ENCODE data around the gene KMT2B.

KMT2B gene

DNA sequence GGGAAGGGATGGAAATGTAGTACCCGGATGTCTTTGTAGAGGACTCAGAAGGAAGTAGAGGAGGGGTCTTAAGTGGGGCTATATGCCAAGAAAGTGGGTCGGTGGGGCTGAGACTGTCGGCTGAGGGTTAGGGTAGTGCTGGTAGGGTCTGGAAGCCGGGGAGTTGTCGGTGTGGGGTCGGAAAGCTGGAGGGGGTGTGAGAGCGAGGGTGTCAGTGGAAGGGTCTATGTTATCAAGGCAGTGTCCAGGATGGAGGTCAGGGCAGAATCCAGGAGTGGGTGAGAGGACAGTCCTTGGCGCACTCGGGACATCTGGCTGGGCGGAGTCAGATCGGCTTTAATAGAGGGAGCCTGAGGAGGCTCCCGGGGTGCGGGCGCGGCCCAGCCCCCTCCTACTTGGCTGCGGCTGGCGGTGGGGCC, 37.3 kb downstream of the KMT2B start:
- TF ChIP-seq, protein P1, sequence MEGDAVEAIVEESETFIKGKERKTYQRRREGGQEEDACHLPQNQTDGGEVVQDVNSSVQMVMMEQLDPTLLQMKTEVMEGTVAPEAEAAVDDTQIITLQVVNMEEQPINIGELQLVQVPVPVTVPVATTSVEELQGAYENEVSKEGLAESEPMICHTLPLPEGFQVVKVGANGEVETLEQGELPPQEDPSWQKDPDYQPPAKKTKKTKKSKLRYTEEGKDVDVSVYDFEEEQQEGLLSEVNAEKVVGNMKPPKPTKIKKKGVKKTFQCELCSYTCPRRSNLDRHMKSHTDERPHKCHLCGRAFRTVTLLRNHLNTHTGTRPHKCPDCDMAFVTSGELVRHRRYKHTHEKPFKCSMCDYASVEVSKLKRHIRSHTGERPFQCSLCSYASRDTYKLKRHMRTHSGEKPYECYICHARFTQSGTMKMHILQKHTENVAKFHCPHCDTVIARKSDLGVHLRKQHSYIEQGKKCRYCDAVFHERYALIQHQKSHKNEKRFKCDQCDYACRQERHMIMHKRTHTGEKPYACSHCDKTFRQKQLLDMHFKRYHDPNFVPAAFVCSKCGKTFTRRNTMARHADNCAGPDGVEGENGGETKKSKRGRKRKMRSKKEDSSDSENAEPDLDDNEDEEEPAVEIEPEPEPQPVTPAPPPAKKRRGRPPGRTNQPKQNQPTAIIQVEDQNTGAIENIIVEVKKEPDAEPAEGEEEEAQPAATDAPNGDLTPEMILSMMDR (IDR thresholded peaks at IDR 0.05; ENCODE audit: insufficient read depth, low read length, poor library complexity, severe bottlenecking): no peak
- H3K4me3 ChIP-seq (replicated peaks; ENCODE audit: low read depth, low read length): no peak overlapping the region
- no peaks in the 10 kb centered on the region for H3K27me3 ChIP-seq (replicated peaks; ENCODE audit: control insufficient read depth, insufficient read depth, low read length)
- DNase-seq (ENCODE audit: extremely low read depth, insufficient read length): no peak
- peaks cover 17% of the 10 kb centered on the region for H3K36me3 ChIP-seq (ENCODE audit: control insufficient read depth, insufficient read depth, low read length)

DNA sequence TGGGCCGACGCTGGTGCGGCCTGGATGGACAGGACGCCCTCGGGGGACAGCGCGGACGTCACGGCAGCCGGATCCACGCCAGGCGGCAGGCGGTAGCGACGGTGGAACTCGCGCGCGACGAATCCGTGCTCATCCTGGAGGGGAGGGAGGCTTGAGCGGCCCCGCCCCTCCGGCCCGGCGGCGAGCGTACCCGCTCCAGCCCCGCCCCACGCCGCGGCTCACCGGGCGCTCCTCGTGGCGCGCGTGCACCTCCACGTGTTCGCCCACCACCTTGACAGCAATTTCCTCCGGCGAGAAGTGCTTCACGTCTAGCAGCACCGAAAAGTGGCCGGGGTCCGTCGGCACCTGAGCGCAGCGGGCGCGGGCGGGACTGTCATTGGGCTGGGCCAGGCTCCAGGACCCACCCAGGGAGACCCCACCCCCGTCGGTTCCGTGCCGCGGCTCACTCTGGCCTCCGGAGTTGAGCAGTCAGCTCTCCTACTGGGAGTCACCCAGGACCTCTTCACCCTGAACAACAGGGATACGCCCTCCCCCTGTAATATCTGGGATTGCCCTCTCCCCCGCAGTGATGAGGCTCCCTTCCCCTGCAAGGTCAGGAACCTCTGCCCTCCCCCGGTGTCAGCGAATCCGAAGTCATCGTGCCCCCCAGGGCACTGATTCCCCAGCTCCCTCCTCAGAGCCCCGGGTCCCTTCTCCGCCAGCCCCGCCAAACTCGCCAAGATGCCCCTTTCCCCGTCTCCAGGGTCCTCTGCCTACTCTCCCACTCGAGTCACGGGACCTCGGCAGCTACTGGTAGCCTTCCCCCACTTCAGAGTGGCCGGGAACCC, 38.0 kb downstream of the KMT2B start:
- H3K4me3 ChIP-seq (replicated peaks; ENCODE audit: low read depth, low read length): no peak overlapping the region
- DNase-seq (ENCODE audit: extremely low read depth, insufficient read length): no peak
- H3K36me3 ChIP-seq (ENCODE audit: control insufficient read depth, insufficient read depth, low read length): peaks cover 17% of the 10 kb centered on the region

DNA sequence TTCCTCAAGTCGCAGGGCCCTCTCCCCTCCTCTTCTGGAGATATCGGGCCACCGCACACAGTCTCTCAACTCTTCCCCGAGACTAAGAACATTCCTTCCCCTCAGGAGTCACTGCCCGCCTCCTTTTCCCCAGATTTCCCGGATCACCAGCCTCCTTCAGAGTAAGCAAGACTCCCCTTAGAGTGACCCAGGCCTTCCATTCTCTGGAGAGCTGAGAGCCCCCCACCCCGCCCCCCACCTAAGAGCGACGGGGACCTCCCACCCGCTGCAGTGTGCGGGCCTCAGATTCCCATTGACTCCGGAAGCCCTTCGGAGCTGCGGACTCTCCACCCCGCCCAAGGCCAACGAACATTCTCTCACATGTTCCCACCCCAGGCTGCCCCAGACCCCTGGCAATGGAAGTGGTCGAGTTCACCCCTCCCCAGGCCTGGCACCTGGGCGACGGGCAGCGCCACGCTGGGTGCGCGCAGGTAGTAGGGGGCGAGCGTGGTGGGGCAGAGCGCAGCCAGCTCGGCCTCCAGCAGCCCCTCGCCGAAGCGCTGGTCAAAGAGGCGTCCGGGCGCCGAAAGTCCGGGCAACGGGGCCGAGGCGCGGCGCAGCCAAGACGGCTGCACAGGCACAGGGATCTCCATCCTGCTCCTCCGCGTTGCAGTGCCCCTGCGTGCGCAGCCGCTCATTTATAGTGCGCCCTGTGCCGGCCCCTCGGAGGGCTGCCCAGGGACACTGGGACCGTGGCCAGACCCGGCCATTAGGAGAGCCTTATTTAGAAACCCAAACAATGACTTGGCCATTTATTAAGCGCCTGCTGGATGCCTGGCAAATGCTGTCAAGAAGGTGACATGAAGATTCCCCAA, 38.8 kb downstream of the KMT2B start, which contains the start of gene HSPB6:
HSPB6 (minus strand) TSS at position 653 of the 854 bp plus-strand sequence; CDS start at position 632, 21 bp downstream.
- Histone ChIP-seq H3K4me3 (replicated peaks; ENCODE audit: low read depth, low read length) (peak within 1 kb of the TSS; percentile 51), H3K27me3 (replicated peaks; ENCODE audit: control insufficient read depth, insufficient read depth, low read length) (no peaks in the 10 kb centered on the region), H3K36me3 (ENCODE audit: control insufficient read depth, insufficient read depth, low read length) (peaks cover 20% of the 10 kb centered on the region)
- TF ChIP-seq, protein P1 (IDR thresholded peaks at IDR 0.05; ENCODE audit: insufficient read depth, low read length, poor library complexity, severe bottlenecking): no peak
- DNase-seq (ENCODE audit: extremely low read depth, insufficient read length): no peak

More for the DNA sequence above, 38.0 kb downstream of the KMT2B start:
- TF ChIP-seq, protein P1 (IDR thresholded peaks at IDR 0.05; ENCODE audit: insufficient read depth, low read length, poor library complexity, severe bottlenecking): no peak
- H3K27me3 ChIP-seq (replicated peaks; ENCODE audit: control insufficient read depth, insufficient read depth, low read length): no peaks in the 10 kb centered on the region

DNA sequence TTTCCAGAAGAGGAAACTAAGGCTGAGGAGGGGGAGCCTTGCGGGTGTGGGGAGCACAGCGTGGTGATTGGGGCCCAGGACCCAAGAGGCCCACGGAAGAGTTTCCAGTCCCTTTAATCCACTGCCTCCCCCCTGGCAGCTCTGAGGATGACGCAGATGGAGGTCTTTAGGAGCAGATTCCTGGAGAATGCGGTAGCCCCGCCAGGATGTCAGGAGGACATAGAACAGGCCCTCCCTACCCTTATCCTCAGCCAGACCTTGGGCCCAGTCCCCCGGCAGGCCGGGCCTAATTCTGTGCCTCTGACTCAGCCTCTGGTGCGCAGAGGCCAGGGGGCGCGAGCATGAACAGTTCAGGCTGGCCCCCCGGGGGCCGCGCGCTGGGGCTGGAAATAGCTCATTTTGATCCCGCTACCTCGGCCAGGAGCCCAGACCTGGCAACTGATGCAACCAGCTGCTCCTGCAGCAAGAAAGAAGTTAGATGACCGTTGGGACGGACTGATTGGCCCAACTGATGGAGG, 39.5 kb downstream of the KMT2B start:
- Histone ChIP-seq H3K36me3 (ENCODE audit: control insufficient read depth, insufficient read depth, low read length) (peaks cover 23% of the 10 kb centered on the region), H3K4me3 (replicated peaks; ENCODE audit: low read depth, low read length) (peak overlapping the region; percentile 51), H3K27me3 (replicated peaks; ENCODE audit: control insufficient read depth, insufficient read depth, low read length) (no peaks in the 10 kb centered on the region)
- DNase-seq (ENCODE audit: extremely low read depth, insufficient read length): no peak
- TF ChIP-seq, protein P1 (IDR thresholded peaks at IDR 0.05; ENCODE audit: insufficient read depth, low read length, poor library complexity, severe bottlenecking): no peak

DNA sequence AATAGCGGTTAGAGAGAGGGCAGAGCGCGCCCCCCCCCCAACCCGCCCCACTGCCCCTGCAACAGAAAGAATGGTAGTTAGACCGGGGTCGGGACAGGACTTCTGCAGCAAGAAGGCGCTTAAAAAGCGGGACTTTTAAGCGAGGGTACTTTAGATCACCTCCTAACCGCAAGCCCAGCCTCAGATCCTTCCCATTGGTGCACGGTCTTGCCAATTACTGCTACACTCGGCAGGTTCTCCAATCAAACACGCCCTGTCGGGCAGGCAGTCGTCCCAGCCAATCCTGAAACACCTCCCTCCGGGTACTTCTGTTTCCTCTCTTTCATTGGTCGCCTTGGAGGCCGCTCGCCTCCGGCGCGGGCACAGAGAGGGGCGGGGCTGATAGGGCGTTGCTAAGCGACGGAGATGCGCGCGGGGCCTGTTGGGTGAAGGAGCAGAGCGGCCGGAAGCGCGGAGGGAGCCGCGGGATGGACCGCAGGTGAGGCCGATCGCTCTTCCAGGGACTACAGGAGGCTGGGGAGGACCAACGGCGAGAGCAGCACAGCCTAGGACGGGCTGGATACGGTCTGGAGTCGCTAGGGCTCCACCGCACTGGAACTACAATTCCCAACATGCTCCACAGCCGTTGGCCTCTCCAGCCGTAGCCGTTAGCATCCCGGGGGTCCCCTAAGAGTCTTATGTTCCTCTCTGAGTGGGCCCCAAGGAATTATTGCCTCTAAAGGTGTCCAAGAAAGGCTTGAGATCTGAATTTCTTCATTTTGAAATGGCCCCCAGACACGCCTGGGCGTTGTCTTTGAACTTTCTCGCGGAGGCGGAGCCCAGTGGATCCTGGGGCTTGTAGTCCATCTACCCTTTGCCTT, 40.2 kb downstream of the KMT2B start, which contains the start of gene PROSER3:
PROSER3 (plus strand) TSS at position 428 of the 860 bp plus-strand sequence; CDS start at position 468, 40 bp downstream.
- no peaks in the 10 kb centered on the region for H3K27me3 ChIP-seq (replicated peaks; ENCODE audit: control insufficient read depth, insufficient read depth, low read length)
- peak within 1 kb of the TSS; percentile 81 for H3K4me3 ChIP-seq (replicated peaks; ENCODE audit: low read depth, low read length)
- TF ChIP-seq, protein P1 (IDR thresholded peaks at IDR 0.05; ENCODE audit: insufficient read depth, low read length, poor library complexity, severe bottlenecking): no peak
- peak; percentile 99 for DNase-seq (ENCODE audit: extremely low read depth, insufficient read length)
- H3K36me3 ChIP-seq (ENCODE audit: control insufficient read depth, insufficient read depth, low read length): peaks cover 19% of the 10 kb centered on the region
